H9 (cell line): ENCODE data around the gene CELSR2. TPM values are rescaled to one million over a fixed set of nuclear protein-coding genes. Genes with fewer than 3 reads are reported as not detected.
A peak's percentile ranks its signal among the peaks of the same experiment; 100 is the strongest.

Experiments used
- DNase-seq: peaks from one replicate; pipeline ENCODE4 v3.0.0-alpha.2; 2017
- H2AFZ ChIP-seq: one replicate; pipeline ENCODE4 v1.6.1; 2013; ENCODE audit warnings: mild to moderate bottlenecking, low read length, control low read depth, moderate library complexity
- H2AK5ac ChIP-seq: 2 replicates; pipeline ENCODE4 v1.6.1; 2013; ENCODE audit warnings: low read length, control low read depth, mixed read lengths; ENCODE audit not compliant: insufficient read length
- H2BK120ac ChIP-seq: one replicate; pipeline ENCODE4 v1.6.1; 2013; ENCODE audit warnings: low read depth, mild to moderate bottlenecking, low read length, control low read depth, inconsistent platforms; ENCODE audit not compliant: poor library complexity, severe bottlenecking
- H2BK12ac ChIP-seq: 2 replicates; pipeline ENCODE4 v1.6.1; 2013; ENCODE audit warnings: low read length, control low read depth, mixed read lengths, low read depth; ENCODE audit not compliant: insufficient read length
- H2BK15ac ChIP-seq: 2 replicates; pipeline ENCODE4 v1.6.1; 2013; ENCODE audit warnings: low read depth, low read length, control low read depth
- H2BK20ac ChIP-seq: one replicate; pipeline ENCODE4 v1.6.1; 2013; ENCODE audit warnings: low read depth, mild to moderate bottlenecking, low read length, control low read depth, inconsistent platforms; ENCODE audit not compliant: poor library complexity, severe bottlenecking
- H2BK5ac ChIP-seq: 2 replicates; pipeline ENCODE4 v1.6.1; 2013; ENCODE audit warnings: low read length, control low read depth, mixed read lengths; ENCODE audit not compliant: insufficient read length
- H3K14ac ChIP-seq: 2 replicates; pipeline ENCODE4 v1.6.1; 2013; ENCODE audit warnings: low read length, control low read depth; ENCODE audit not compliant: insufficient read depth
- H3K18ac ChIP-seq: 2 replicates; pipeline ENCODE4 v1.6.1; 2013; ENCODE audit warnings: low read depth, mild to moderate bottlenecking, mixed read lengths, low read length, control low read depth; ENCODE audit not compliant: insufficient read length
- H3K23ac ChIP-seq: 2 replicates; pipeline ENCODE4 v1.6.1; 2013; ENCODE audit warnings: low read length, control low read depth, mixed read lengths, low read depth; ENCODE audit not compliant: insufficient read length
- H3K23me2 ChIP-seq: 2 replicates; pipeline ENCODE4 v1.6.1; 2013; ENCODE audit warnings: low read depth, mild to moderate bottlenecking, mixed read lengths, low read length, control low read depth; ENCODE audit not compliant: insufficient read length, poor library complexity, severe bottlenecking
- H3K27ac ChIP-seq: 2 replicates; pipeline ENCODE4 v1.5.1; 2013; ENCODE audit warnings: low read length, control low read depth, mixed read lengths, low read depth; ENCODE audit not compliant: insufficient read length
- H3K27me3 ChIP-seq: 2 replicates; pipeline ENCODE4 v1.6.1; 2013; ENCODE audit warnings: low read length, control low read depth, inconsistent platforms; ENCODE audit not compliant: insufficient read depth
- H3K4ac ChIP-seq: 2 replicates; pipeline ENCODE4 v1.6.1; 2013; ENCODE audit warnings: low read depth, mild to moderate bottlenecking, control low read depth, inconsistent platforms, low read length, moderate library complexity
- H3K4me1 ChIP-seq: 2 replicates; pipeline ENCODE4 v1.6.1; 2013; ENCODE audit warnings: low read length, control low read depth, inconsistent platforms; ENCODE audit not compliant: insufficient read depth
- H3K4me2 ChIP-seq: 2 replicates; pipeline ENCODE4 v1.6.1; 2013; ENCODE audit warnings: low read length, control low read depth, mixed read lengths; ENCODE audit not compliant: insufficient read length, insufficient read depth
- H3K56ac ChIP-seq: 2 replicates; pipeline ENCODE4 v1.6.1; 2013; ENCODE audit warnings: low read depth, mild to moderate bottlenecking, mixed read lengths, low read length, control low read depth; ENCODE audit not compliant: insufficient read length
- H3K79me1 ChIP-seq: 2 replicates; pipeline ENCODE4 v1.6.1; 2013; ENCODE audit warnings: low read depth, mild to moderate bottlenecking, moderate library complexity, low read length, control low read depth, inconsistent platforms; ENCODE audit not compliant: insufficient read depth, poor library complexity, severe bottlenecking
- H3K79me2 ChIP-seq: 2 replicates; pipeline ENCODE4 v1.6.1; 2013; ENCODE audit warnings: low read length, control low read depth, inconsistent platforms; ENCODE audit not compliant: insufficient read depth
- H3K9ac ChIP-seq: 2 replicates; pipeline ENCODE4 v1.6.1; 2013; ENCODE audit warnings: low read length, control low read depth, mixed read lengths; ENCODE audit not compliant: insufficient read length; ENCODE audit errors: extremely low read depth
- H3K9me3 ChIP-seq: one replicate; pipeline ENCODE4 v1.6.1; 2013; ENCODE audit warnings: low read depth, low read length, inconsistent platforms; ENCODE audit not compliant: control insufficient read depth
- H3T11ph ChIP-seq: one replicate; pipeline ENCODE4 v1.6.1; 2013; ENCODE audit warnings: mild to moderate bottlenecking, low read length, control low read depth, inconsistent platforms
- H4K20me1 ChIP-seq: one replicate; pipeline ENCODE4 v1.6.1; 2013; ENCODE audit not compliant: control insufficient read depth, insufficient read length, insufficient read depth
- H4K5ac ChIP-seq: 2 replicates; pipeline ENCODE4 v1.6.1; 2013; ENCODE audit warnings: low read depth, mild to moderate bottlenecking, mixed read lengths, low read length, control low read depth; ENCODE audit not compliant: insufficient read length
- H4K8ac ChIP-seq: replicated peaks from 2 replicates; pipeline ENCODE4 v1.6.1; 2013; ENCODE audit warnings: low read length, control low read depth, mixed read lengths, low read depth; ENCODE audit not compliant: insufficient read length
- H4K91ac ChIP-seq: 2 replicates; pipeline ENCODE4 v1.6.1; 2013; ENCODE audit warnings: low read depth, mild to moderate bottlenecking, moderate library complexity, mixed read lengths, low read length, control low read depth; ENCODE audit not compliant: insufficient read length
- H3K27ac Mint-ChIP-seq, 3 experiments: 2 replicates in 2 of 3; 3 replicates in 1 of 3; pipeline ENCODE4 v1.8.0; 2020 to 2021; ENCODE audit warnings: mixed read lengths in 3 of 3, mild to moderate bottlenecking in 1 of 3, moderate library complexity in 1 of 3
- H3K27me3 Mint-ChIP-seq: 2 replicates; pipeline ENCODE4 v1.8.0; 2021; ENCODE audit warnings: low read depth, mild to moderate bottlenecking, moderate library complexity, mixed read lengths
- H3K36me3 Mint-ChIP-seq, 3 experiments: 2 replicates in 2 of 3; 3 replicates in 1 of 3; pipeline ENCODE4 v1.8.0; 2020 to 2021; ENCODE audit warnings: low read depth in 3 of 3, mixed read lengths in 3 of 3; ENCODE audit not compliant: insufficient read depth in 1 of 3
- H3K4me1 Mint-ChIP-seq, 2 experiments: 2 replicates each; pipeline ENCODE4 v1.8.0; 2020; ENCODE audit warnings: mixed read lengths in 2 of 2
- H3K4me3 Mint-ChIP-seq, 2 experiments: 2 replicates in 1 of 2; 3 replicates in 1 of 2; pipeline ENCODE4 v1.8.0; 2020 to 2021; ENCODE audit warnings: mild to moderate bottlenecking in 2 of 2, mixed read lengths in 2 of 2, moderate library complexity in 1 of 2
- H3K9me3 Mint-ChIP-seq, 2 experiments: 2 replicates in 1 of 2; 3 replicates in 1 of 2; pipeline ENCODE4 v1.8.0; 2020; ENCODE audit warnings: mild to moderate bottlenecking in 2 of 2, mixed read lengths in 2 of 2, moderate library complexity in 1 of 2
- CTCF ChIP-seq: fragments of 200-600 bp; sonication (generic); conservative IDR thresholded peaks from 3 replicates; pipeline ENCODE4 v1.8.0; 2021; ENCODE audit warnings: antibody characterized with exemption, mild to moderate bottlenecking
- WGBS: extraction: QIAGEN DNeasy Blood & Tissue Kit; methylation state at CpG from one replicate; pipeline ENCODE4 v1.1.7; 2013; ENCODE audit warnings: missing lambda C conversion rate, low lambda C conversion rate, mixed read lengths; ENCODE audit not compliant: insufficient read length; ENCODE audit errors: extremely low coverage; 5-methylcytosine and 5-hydroxymethylcytosine counted together
- total RNA-seq: library from RNA; stranded (reverse); gene quantifications from 2 replicates; pipeline ENCODE4 v1.2.1, GENCODE V29; 2021

Gene CELSR2
- total RNA-seq, 1 experiment from 2014 or later, result 29.2 TPM

- H4K5ac ChIP-seq, result no peak overlapping the region
- H3K14ac ChIP-seq, result peak overlapping the region; percentile 31; the same call in 1 of the 2 replicates
- H2BK20ac ChIP-seq, result no peak overlapping the region
- H3K27me3 ChIP-seq, result peaks cover 4% of the 10 kb centered on the region; the same call in 1 of the 2 replicates
- no peak overlapping the region for H3K23ac ChIP-seq
- no peak overlapping the region for H2AFZ ChIP-seq
- H3K4ac ChIP-seq, result no peak overlapping the region
- no peak overlapping the region for H3K9ac ChIP-seq
- no peak overlapping the region for H4K91ac ChIP-seq
- Mint-ChIP-seq H3K9me3 (peaks cover 14 to 21% of the 10 kb centered on the region in 2 experiments), H3K27me3 (peaks cover 48% of the 10 kb centered on the region), H3K4me3 (peak overlapping the region; percentile 61 to 76), H3K27ac (no peak overlapping the region), H3K4me1 (peaks cover 31 to 32% of the 10 kb centered on the region in 2 experiments), H3K36me3 (peaks cover 22 to 30% (median 25%) of the 10 kb centered on the region in 3 experiments)
- H3K18ac ChIP-seq, result no peak overlapping the region
- H3K4me1 ChIP-seq, result no peaks in the 10 kb centered on the region
- WGBS, result no CpG with 5 or more reads among the region's 80 CpGs
- no peak overlapping the region for H4K8ac ChIP-seq
- H3K79me2 ChIP-seq, result no peaks in the 10 kb centered on the region; the same call in 1 of the 2 replicates
- H2AK5ac ChIP-seq, result no peak overlapping the region
- no peak overlapping the region for H3K56ac ChIP-seq
- H2BK15ac ChIP-seq, result no peak overlapping the region
- peak overlapping the region; percentile 40 for H3K4me2 ChIP-seq
- H2BK12ac ChIP-seq, result no peak overlapping the region
- no peak overlapping the region for H3K27ac ChIP-seq
- no peak overlapping the region for H3T11ph ChIP-seq
- no peak for TF ChIP-seq CTCF
- H3K23me2 ChIP-seq, result peaks cover 5% of the 10 kb centered on the region
- no peaks in the 10 kb centered on the region for H3K9me3 ChIP-seq
- H2BK5ac ChIP-seq, result no peak overlapping the region
- H4K20me1 ChIP-seq, result no peaks in the 10 kb centered on the region
- H3K79me1 ChIP-seq, result no peaks in the 10 kb centered on the region
- no peak overlapping the region for H2BK120ac ChIP-seq
- DNase-seq, result no peak
These were observed 489 bp downstream of the CELSR2 start for GRCh38 chr1:109249654-109250401.
